GM19025 (cell line): ENCODE results near the gene NLGN4X.

ENCODE experiments used
- ATAC-seq: cut with Tn5 transposase; IDR thresholded peaks from one replicate; pipeline ENCODE4 v1.9.1; 2021; ENCODE audit warnings: mild to moderate bottlenecking, low read depth, moderate library complexity; ENCODE audit not compliant: unreplicated experiment

The NLGN4X gene

DNA sequence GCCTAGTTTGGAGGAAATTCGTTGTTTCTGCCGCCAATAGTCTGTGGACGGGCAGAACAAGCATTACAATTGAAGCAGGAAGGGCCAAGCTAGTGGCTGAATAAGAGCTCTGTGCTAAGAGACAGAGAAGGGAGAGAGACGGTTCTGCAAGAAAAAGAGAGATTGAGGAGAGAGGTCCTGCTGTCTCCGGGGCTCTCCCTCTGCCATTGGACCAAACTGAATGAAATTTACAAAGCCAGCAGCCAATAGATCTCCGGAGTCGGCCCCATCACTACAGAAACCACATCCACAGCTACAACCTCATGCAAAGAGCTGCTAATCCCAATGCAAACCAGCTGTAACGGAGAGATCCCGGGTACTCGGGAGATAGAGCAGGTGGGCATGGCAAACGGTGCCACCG is at the start of gene NLGN4X:
Gene NLGN4X, minus strand, starts transcription at position 148 of the 400 bp plus-strand sequence. CDS start 77,401 bp downstream, outside the sequence.
- no peak for ATAC-seq

DNA sequence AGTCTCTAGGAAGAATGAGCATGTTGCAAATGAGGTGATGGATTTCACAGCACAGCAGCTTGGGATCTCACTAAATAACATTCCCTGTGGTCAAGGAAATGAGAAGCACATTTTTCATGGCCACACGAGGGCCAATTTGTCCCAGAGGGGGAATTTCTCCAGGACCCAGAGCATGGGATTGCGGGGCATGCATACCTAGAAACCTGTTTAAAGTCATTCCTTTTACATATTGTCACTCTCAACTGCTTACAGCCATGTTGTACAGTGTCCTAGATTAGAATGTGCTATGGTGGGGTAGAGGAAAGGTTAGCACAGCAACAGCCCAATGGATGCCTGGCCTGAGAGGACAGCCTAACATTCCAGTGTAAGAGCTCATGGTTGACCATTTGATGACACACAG is 37.4 kb upstream of the NLGN4X start:
- no peak for ATAC-seq

DNA sequence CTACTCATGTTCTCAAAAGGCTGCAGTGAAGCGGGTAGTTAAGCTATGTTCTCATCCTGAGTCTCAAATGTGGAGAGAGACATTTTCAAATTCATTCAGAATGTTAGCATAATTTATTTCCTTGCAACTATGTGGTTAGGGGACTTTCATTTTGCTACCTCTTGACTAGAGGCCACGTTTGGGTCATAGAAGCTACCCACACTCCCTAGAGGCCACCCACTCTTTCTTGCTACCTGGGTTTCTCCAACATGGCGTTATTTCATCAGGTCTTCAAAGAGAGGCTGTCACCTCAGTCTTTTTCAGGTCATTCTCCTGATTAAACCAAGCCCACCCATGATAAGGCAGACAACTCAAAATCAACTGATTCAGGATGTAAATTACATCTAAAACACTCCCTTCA is 34.3 kb upstream of the NLGN4X start:
- no peak for ATAC-seq

DNA sequence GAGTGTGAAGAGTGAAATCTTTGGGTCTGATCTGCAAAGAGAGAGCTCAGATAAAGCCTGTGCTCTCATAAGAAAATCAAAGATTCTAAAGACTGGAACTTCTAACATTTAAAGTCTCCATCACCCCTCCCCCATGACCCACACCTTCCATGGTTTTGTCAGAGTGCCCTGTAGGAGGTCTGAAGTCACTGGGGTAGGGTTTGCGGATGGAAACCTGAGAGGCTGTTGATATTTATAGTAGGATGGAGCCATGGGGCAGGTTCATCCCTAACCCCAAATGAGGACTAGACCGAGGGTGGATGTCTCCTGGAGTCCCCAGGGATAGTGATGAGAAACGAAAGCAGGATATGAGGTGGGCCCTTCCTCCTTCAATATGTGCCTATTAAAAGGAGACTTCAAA is 28.4 kb upstream of the NLGN4X start:
- ATAC-seq: no peak

DNA sequence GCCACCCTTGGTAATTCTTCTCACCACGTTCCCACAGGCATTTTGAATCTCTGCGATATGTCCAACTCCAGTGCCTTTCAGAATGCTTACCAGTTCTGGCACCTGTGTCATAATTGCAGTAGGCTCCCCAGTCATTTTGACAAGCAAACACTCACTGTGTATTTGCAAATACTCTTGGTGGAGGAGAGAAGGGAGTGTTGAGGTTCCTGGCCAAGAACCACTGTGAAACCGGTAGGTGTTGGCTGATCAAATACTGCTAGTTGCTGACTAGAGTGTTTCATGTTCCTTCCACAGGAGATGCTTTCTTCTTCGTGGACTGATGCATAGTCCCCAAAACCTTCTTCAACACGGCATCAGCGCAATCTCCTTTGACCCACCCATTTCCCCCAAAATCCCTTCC is 16.0 kb upstream of the NLGN4X start:
- ATAC-seq: no peak

DNA sequence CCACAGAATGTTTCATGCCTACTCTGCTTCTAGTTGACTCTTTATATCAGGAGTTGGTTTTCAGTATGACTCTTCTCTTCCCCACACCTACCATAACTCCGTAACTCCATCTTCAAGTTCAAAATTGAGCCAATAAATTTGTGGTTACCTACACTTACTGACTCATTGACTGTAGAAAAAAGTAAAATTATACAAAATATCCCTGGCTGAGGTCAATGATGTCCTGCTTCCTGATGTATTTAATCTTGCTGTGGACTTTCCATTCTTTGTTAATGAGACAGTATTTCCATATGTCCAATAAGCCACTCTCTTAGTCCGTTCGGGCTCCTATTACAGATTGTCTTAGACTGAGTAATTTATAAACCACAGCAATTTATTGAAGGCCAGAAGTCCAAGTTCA is 9.9 kb upstream of the NLGN4X start:
- no peak for ATAC-seq

DNA sequence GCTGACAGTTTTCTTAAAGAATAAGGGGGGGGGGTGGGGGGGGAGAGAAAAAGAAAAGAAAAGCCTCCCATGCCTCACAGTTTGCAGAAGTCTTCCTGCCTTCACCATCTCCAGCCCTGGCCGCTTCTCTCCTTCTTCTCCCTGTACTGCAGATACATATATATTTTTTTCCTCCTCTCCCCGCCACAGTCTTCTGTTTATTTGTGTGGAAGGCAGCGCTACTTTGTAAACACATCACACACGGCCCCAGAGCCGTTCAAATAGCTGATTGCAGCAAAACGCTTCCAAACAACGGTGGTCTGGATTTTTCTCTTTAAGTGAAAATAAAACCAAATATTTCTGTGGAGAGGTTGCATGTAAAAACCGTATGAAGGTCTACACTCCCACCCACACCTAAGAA is 732 bp downstream of the NLGN4X start:
- ATAC-seq: no peak

DNA sequence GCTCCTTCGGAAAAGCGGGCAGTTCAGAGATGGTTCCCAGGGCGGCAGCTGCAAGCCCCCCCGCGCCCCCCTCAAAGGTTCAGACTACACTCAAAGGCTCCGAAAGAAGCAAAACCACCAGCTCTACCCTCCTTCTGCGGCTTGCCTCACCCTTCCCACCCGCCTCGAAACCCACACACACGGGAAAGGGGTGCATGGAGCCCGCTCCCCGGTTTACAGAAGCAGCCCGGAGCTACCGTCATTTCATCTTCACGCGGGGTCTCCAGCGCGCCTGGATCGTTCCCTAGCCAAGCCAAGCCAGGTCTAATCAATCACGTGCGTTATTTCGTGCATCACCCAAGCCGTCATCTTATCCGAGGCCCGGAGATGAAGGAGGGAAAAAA is 1.2 kb downstream of the NLGN4X start:
- no peak for ATAC-seq

DNA sequence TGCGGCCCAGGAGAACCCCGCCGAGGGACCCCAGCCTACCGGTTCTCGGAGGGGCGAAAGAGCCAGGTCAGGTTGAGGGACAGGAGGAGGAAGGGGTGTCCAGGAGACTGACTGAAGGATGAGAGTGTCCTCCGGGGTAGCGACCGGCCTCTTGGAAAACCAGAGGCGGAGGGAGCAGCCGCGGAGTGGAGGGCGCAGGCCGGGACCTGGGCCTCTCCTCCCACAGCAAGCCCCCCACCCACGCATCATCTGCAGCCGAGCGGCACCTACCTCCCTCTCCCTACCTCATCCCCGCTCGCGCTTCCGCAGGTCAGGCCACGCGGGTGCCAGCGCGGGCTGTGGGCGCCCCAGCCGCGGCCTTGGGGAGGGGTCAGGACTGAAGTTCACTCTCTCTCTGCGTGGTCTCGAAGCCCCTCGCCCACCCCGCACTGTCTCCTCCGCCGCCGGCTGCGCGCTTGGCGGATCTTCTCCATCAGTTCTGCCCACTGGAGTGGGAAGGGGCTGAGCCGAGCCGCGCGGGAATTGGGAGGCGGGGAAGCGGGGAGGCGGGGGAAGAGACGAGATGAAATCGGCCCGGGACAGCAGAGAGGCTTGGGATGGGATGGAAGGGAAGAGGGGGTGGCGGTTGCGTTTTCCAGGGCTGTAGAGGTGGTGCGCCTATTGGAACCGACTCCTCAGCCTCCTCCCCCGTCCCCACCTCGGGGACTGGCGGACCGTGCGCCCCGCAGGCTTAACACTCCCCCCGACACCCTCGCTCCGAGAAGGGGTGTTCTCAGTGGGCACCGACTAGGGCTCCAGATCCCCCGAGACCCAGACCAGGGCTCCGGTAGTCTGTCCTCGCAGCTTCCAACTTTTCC is 1.8 kb downstream of the NLGN4X start:
- no peak for ATAC-seq

DNA sequence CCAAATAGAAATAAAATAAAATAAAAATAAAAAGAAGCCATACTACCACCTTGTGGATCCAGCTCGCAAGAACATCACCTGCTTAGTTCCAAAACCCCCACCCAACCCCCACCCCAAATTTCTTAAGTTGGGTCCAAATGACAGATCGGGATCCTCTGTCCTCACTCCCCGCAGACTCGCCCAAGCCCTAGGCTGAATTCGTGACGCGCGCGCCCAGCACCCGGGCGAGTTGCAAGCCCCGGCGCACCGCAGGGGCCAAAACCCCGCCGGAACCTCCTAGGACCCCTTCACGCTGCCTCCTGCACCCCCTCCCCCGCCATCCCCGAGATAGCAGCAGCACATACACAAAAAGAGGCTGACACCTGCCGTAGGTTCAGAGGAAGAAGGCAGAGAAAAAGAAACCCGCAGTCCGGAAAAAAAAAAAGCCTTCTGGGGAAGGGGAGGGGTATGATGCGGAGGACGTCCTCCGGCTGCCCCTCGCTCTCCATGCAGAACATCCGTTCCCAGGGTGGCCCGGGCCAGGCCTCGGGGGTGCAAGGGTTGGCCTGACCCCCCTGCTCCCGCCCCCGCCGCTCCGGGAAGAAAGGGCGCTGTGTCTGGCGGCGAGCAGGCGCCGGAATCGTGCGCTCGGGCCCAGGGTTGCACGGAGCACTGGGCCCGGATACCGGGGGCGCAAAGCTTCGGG is 2.6 kb downstream of the NLGN4X start:
- no peak for ATAC-seq

DNA sequence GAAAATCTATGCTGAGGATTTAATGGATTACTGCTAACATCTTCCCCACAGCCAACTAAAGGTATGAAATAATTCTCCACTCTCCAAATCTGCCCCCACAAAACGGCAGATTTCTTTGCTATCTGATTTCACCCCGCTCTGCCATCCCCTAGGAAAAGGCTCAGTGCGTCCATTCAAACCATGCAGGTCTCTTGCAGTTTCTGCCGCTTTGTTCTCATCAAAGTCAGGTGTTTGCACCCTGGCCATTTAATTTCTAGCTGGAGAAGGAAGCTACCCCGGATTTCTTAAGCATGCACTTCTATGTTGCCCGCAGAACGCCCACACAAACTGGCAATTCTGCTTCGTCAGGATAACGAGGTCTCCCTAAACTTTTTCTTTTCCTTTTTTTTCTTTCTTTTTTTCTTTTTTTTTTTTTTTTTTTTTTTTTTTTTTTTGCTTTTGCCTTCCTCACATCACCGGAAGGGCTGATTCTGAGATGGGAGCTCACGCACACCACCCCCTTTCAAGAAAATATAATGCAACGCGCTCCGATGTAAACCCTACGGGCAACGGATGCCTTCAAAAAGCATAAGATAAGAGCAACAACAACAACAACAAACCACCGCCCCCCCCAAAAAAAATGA is 3.3 kb downstream of the NLGN4X start:
- ATAC-seq: no peak

DNA sequence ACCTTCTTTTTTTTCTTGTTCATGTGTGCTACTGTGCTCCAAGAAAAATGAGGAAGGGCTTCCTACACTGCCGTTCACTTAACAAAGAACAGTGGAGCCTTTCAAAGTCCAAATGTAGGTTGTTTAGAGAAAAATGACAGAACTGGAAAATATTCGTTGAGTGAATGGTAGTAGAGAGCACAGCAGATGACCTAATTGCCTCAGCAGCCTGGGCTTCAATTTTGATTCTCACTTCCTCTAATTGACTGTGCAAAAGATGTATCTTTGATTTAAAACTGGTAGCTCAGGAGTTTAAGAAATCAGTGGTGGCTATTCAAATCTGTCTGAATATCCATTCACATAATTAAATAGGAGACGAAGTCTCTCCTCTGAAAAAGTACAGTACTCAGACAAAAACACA is 5.2 kb downstream of the NLGN4X start:
- no peak for ATAC-seq

DNA sequence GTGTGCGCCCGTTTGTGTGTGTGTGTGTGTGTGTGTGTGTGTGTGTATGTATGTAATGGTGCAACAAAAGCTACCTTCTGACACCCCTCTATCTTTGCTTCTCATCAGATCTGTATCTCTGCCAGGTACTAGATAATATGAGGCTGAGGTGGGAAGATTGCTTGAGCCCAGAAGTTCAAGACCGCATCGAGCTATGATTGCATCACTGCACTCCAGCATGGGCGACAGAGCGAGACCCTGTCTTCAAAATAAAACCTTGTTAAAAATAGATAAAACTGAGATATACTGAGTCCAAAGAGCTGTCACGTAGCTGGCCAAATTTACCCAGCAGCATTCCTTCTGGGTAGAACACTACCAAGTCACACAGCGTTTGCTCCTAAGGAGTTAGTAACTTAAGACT is 18.4 kb downstream of the NLGN4X start:
- no peak for ATAC-seq

DNA sequence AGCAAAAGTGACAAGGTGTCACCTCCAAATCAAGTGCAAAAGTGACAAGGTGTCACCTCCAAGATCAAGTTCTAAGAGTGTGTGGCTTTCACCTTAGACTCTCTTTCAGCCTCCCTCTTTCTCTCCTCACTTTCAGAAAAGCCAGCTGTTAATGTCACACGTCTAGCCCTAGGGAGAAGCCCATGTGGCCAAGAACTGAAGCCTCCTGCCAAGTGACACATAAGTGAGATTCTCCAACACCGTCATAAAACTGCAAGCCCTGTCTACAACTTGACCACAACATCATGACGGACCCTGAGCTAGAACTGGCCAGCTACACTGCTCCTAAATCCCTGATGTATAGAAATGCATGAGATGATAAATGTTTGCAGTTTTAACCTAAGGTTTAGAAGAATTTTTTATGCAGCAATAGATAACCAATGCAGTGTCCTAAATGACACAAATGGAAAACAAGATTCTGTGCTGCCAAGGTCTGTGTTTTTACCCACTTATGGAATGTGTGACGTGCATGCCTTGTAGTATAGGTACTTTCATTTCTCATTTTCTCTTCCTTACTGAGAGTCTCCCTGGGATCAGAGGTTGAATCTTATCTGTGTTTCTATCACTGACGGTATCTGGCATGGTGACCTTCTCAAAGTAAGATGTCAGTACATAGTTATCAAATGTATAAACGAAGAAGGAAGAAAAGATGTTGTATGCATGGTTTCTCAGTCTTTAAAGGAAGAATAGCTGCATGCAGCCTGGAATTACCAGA is 25.0 kb downstream of the NLGN4X start:
- ATAC-seq: no peak

DNA sequence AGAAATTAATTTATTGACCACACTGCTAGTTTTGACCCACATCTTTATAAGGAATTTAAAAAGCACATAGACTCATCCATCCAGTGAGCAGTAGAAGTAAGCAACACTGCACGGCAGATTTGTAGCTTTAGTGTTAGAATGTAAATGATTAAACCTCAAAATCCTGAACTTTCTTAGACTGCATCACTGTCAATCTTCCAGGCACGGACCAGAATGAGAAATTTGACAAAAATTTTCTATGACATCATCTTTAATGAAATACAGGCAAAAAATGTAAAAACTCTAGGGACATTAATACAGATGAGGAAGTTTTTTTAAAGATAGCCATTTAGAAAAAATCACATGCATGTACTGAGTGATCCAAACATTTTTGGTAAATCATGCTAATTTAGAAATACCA is 29.2 kb downstream of the NLGN4X start:
- ATAC-seq: no peak

DNA sequence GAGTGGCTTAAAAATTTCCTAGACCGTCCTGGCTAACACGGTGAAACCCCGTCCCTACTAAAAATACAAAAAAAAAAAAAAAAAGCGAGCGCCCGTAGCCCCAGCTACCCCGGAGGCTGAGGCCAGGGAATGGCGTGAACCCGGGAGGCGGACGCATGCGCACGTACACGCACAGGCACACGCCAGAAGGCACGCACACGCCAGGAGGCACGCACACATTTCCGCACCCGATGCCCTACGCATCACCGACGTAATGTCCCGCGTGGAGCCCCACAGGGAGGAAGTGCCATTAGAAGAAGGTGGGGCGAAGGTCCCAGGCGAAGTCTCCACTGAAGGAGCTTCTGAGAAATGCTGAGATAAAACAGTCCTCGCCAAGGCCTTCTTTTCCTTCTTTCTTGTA is 41.4 kb downstream of the NLGN4X start:
- ATAC-seq: no peak

DNA sequence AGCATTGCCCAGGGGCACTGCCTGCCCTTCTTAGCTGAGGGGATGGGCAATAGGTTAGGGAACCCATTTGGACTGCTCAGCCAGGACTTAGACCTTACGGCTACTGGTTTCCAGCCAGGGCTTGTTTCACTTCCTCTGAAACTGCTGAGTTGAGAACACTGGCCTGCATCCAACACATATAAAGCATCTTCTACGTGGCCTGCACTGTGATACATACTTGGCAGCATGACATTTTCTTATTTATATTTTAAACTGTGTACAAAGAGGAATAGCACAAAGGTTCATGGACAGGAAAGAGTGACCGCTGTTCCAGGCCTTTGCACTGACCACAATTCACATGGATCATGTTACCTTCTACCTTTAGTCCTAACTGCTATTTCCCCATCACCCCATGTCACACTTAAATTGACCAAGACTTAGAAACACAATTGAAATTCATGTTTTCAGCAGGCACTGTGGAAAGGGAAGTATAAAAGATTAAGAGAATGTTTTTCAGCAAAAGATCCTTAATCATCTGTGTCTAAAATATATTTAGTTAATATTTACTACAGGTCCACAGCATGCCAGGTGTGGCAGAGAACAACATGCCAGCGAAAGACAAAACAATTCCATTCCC is 43.7 kb downstream of the NLGN4X start:
- peak; percentile 67 for ATAC-seq

DNA sequence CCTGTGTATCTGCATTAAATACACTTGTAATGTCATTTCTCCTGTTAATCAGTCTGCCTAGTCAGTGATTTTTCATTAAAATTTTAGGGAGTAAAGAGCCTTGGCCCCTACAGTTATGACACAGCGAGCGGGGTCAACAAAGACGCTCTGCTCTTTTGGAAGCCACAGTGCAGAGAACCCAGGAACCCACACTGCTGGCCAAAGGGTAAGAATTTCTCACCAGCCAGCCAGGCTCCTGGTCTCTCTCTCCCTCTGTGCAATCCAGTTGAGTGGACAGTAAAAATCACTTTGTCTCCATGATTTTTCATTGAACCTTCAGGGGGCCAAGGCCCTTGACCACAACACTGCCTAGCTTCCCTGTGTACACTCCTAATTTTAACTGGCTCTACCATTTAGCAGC is 52.8 kb downstream of the NLGN4X start:
- no peak for ATAC-seq

DNA sequence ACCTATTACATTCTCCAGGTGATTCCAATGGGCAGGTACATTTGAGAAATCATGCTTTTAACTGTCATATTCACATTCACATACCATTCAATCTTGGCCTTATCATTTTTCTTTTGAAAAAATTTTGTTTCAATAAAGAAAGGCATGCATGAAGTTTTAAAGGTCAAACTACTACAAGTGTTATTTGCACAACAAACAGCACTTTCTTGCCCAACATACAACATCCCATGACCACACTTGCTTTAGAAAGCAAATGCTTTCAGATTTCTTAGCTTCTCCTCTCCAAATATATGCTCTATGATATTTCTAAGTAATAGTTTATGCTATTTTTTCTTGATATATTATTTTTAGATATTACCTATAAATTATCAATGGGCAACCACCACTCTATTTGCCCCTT is 58.2 kb downstream of the NLGN4X start:
- ATAC-seq: no peak

DNA sequence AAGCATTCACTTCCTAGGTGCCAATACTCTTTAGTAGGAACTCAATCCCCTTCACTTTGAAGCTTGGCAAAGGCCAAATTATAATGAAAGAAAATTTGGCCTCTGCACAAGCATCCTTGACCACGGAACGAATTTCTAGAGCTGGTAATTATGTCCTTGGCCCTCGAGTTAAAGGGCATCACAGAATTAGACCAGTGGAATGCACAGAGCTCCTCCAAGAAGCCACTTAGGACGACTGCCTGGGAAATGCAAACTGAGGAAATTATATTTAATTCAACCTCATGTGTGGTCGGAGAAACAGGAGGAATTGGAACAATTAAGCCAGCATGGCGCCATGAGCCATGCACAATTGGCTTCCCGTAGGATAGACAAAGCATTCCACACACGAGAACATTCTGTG is 59.3 kb downstream of the NLGN4X start:
- no peak for ATAC-seq

DNA sequence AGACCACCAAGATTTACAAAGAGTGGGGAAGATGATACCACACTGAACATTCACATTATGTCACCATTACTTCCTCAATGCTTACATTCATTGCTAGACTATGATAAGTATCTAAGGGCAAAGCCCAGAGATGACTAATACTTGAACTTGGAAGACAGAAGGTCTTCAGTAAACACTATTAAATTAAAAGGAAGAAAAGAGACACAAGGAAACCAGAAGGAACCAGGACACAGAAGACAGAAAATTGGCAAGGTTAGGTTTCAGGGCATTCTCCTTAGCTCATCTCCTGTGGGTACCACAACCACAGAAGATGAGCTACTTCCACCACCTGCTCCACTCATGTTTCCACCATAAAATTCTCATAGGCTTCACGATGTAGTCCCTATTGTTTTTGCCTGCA is 64.9 kb downstream of the NLGN4X start:
- ATAC-seq: no peak
